GM10847 (cell line): ENCODE data around the gene WRAP73.

ENCODE experiments used
- POLR2A ChIP-seq: IDR thresholded peaks from 2 replicates; pipeline ENCODE4 v1.6.1; 2011; ENCODE audit not compliant: insufficient read length; ENCODE audit errors: extremely low read depth

Gene WRAP73

GRCh38 chr1:3634059-3634800 lies 15.7 kb downstream of the WRAP73 start:
- TF ChIP-seq POLR2A = no peak

GRCh38 chr1:3633344-3634058 lies 16.4 kb downstream of the WRAP73 start:
- no peak for TF ChIP-seq POLR2A

DNA sequence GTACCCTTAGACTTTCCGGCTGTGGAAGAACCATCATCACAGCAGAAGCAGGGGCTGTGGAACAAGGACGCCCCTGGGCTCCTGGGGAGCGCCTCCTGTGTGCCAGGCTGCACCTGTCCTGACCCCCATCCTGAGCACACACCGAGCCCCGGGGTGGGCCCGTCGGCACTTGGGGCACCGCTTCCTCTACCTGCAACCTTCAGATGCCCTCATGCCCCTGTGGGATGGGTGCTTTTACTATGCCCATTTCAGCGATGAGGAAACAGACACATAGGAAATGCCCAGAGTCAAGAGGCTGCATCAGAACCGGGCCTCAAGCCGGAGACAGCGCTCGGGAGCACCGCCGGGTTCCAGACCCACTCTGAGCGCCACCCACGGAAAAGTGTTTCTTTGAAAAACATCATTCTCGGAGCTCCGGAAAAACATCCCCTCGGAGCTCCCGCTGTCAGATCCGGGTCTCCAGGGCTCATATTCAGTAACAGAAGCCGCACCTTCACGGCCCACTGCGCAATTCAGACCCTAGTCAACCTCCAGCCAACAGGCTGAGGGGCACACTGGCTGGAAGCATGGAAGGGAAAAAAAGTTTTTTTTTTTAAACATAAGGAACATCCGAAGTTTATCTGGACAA lies 17.1 kb downstream of the WRAP73 start:
- TF ChIP-seq POLR2A = no peak

- TF ChIP-seq POLR2A = no peak
Measured at GRCh38 chr1:3632298-3632697, 17.6 kb downstream of the WRAP73 start.

DNA sequence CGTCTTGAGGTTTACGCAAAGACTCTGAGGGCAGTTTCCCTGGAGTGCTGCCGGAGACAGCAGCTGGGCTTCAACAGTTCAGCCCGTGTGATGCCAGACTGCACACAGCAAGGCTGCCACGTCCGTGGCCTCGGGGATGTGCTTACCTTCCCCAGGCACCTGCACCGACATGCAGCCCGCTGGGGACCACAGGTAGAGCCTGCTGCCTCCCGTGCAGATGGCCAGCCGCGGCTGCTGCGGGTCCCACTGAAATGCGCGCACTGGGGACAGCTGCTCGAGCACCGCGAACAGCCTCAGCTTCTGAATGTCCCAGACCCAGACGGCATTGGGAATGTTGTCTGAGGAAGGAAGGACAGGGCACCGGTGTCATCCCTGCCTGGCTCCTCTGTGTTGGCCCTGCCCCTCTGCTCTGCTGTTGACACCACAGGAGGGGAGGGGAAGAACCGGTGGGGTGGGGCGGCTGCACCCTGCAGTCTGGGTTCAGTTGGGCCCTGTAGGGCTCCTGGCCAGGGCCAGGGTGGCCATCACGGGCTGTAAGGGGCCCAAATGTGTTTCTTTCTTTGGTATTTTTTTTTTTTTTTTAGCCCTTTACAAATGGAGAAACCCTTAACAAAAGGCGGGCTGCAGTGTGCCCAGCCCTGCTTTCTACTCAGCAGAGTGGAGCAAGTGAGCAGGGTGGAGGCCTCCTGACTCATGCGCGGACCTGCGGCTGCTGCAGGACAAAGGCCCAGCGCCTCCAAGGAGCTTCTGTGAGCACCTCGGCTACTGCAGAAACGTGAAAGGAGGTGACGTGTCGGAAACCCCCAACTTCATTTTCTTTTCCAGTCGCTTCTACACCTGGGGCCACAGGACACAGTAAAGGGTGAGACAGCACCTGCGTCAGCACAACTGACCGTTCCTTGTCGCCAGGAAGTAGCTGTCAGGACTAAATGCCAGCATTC lies 18.3 kb downstream of the WRAP73 start:
- TF ChIP-seq POLR2A = no peak

- TF ChIP-seq POLR2A = no peak
Measured at GRCh38 chr1:3630914-3631313, 19.0 kb downstream of the WRAP73 start.

GRCh38 chr1:3630161-3630611 lies 19.7 kb downstream of the WRAP73 start:
- no peak for TF ChIP-seq POLR2A

GRCh38 chr1:3629561-3630160 lies 20.2 kb downstream of the WRAP73 start:
- no peak for TF ChIP-seq POLR2A

GRCh38 chr1:3628445-3628844 lies 21.5 kb downstream of the WRAP73 start:
- TF ChIP-seq POLR2A = no peak

DNA sequence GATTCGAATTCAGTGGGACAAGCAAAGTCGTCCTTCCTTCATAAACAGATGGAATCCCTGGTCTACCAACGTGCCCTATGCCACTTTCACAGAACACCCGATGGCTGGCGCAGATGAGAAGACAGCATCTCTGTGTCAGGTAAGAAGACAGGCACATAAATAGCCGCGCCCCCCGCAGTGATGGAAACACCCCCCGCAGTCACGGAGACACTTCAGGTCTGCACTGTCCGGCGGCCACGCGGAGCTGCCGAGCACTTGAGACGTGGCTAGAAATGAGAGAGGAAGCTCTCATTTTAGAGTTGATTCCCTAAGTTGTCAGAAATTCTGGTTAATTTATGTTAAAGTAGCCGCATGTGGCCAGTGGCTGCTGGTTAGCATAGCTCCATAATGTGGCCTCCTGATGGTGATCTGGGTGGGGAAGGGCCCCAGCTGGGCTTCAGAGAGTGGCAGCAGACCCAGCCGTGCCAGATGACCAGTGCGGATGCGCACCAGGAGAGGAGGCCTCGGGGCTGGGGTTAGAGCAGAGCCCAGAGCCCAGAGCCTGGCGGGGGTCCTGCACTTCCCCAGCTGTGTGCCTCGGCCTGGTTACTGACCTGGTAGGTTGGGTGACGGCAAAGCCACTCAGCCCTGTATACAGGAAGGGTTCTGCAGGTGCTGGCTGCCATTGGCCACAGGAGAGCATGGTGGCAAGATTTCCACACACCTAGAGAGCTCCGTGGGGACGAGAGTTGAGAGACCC lies 22.2 kb downstream of the WRAP73 start:
- TF ChIP-seq POLR2A = no peak

GRCh38 chr1:3626025-3626424 lies 23.9 kb downstream of the WRAP73 start:
- no peak for TF ChIP-seq POLR2A

DNA sequence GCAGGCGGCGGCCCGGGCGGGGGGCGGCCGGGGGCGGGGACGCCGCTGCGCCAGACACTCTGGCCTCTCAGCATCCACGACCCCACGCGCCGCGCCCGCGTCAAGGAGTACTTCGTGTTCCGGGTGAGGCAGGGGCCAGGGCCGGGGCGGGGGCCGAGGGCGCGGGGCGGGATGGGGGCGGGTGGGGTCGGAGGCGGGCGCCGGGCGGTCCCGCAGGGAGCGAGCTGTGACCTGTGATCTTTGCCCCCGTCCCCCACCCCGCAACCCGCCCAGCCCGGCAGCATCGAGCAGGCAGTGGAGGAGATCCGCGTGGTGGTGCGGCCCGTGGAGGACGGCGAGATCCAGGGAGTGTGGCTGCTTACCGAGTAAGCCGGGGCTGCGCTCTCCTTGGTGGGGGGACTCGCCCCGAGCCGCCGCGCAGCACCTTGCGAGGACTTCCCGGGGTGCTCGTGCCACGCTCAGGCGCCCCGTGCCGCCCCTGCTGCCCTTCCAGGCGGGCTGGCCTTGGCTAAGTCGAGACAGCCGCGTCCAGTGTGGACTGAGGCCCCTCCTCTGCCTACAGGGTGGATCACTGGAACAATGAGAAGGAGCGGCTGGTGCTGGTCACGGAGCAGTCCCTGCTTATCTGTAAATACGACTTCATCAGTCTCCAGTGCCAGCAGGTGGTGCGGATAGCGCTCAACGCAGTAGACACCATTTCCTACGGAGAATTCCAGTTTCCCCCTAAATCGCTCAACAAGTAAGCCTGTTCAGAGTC lies 24.6 kb downstream of the WRAP73 start:
- no peak for TF ChIP-seq POLR2A
